ENCODE measurements around the gene SUPT6H. TPM values are rescaled to one million over a fixed set of nuclear protein-coding genes. Genes with fewer than 3 reads are reported as not detected.
A peak's percentile ranks its signal among the peaks of the same experiment; 100 is the strongest.

SUPT6H gene
- total and polyA plus RNA-seq, 9 of the 15 experiments (the other 6 are each of a cell fraction or from before 2014, with no cell fraction given) = 1.7 to 77.7 (median 49.2) TPM

DNA sequence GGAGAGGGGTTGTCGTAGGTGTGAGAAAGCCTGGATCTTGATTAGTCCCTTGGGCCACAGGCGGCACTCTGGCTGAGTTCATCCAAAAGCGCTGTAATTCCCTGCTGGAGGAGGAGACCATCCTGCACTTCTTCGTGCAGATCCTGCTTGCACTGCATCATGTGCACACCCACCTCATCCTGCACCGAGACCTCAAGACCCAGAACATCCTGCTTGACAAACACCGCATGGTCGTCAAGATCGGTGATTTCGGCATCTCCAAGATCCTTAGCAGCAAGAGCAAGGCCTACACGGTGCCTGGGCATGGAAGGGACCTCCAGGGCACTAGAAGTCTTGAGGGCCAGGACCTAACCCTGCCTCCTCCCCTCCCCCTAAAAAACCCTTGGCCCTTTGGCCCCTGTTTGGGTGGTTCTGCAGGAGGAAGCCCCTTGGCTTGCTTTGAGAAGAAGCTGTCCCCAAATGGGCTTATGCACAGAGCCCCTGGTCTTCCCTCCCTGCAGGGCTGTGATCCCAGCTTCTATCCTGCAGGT lies 72.8 kb downstream of the SUPT6H start (continued):
- TF ChIP-seq, protein P1, sequence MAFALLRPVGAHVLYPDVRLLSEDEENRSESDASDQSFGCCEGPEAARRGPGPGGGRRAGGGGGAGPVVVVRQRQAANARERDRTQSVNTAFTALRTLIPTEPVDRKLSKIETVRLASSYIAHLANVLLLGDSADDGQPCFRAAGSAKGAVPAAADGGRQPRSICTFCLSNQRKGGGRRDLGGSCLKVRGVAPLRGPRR (CRISPR knock-in tag; IDR thresholded peaks at IDR 0.05) = 0 out of 2 replicates have a peak, but pooled peaks have one; percentile 50
- TF ChIP-seq, protein P2, sequence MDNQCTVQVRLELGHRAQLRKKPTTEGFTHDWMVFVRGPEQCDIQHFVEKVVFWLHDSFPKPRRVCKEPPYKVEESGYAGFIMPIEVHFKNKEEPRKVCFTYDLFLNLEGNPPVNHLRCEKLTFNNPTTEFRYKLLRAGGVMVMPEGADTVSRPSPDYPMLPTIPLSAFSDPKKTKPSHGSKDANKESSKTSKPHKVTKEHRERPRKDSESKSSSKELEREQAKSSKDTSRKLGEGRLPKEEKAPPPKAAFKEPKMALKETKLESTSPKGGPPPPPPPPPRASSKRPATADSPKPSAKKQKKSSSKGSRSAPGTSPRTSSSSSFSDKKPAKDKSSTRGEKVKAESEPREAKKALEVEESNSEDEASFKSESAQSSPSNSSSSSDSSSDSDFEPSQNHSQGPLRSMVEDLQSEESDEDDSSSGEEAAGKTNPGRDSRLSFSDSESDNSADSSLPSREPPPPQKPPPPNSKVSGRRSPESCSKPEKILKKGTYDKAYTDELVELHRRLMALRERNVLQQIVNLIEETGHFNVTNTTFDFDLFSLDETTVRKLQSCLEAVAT (IDR thresholded peaks at IDR 0.05) = peak in 1 of 2 experiments; percentile 76; a peak in 2 of 4 replicates

DNA sequence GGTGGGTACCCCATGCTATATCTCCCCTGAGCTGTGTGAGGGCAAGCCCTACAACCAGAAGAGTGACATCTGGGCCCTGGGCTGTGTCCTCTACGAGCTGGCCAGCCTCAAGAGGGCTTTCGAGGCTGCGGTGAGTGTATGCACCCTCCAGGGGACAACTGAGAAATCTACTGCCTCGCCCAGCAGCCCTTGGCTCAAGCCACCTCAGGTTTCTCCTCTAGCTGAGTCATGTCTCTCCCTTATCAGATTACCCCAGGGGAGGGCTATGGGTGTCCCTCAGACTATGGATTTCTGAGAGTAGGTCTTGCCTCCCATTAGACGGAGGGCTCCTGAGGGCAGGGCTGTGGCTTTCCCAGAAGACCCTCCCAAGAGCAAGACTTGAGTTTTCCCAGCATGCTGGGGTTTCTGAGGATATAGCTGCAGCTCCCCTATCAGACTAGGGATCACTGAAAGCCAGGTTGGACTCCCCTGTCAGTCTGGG lies 73.3 kb downstream of the SUPT6H start:
- Histone ChIP-seq H4K20me1 (replicated peaks; ENCODE audit: control insufficient read depth, insufficient read depth, low read length) (no peaks in the 10 kb centered on the region), H2AFZ (ENCODE audit: low read depth, low read length) (peak overlapping the region; percentile 80), H3K27me3 (ENCODE audit: control insufficient read depth in 2 of 2, insufficient read depth in 2 of 2, low read length in 2 of 2) (no peaks in the 10 kb centered on the region), H3K9ac (ENCODE audit: insufficient read depth in 1 of 2, low read depth in 2 of 2, low read length in 2 of 2) (peak overlapping the region; percentile 47 to 78), H3K79me2 (ENCODE audit: control insufficient read depth, insufficient read depth, low read length) (no peaks in the 10 kb centered on the region), H3K4me2 (ENCODE audit: insufficient read depth, low read length) (peak overlapping the region; percentile 62), H3K36me3 (ENCODE audit: control insufficient read depth, insufficient read depth, low read length) (peaks cover 9% of the 10 kb centered on the region; the same call in 2 of the 3 replicates), H3K9me1 (ENCODE audit: control insufficient read depth, insufficient read depth, low read length) (no peaks in the 10 kb centered on the region), H3K4me1 (replicated peaks in 1 of 2; ENCODE audit: control insufficient read depth in 2 of 2, insufficient read depth in 2 of 2, low read length in 2 of 2) (peaks cover 29 to 53% of the 10 kb centered on the region in 2 experiments), H3K27ac (ENCODE audit: extremely low read depth, low read depth, low read length) (peak overlapping the region; percentile 64), H3K4me3 (no peak overlapping the region), H3K9me3 (replicated peaks; ENCODE audit: control insufficient read depth, insufficient read depth, low read depth, low read length) (no peaks in the 10 kb centered on the region)
- DNase-seq (ENCODE audit: extremely low read depth in 1 of 4, low spot score in 3 of 4) = peak; percentile 85 to 95 (median 92)
- BruUV-seq (replicated peaks) = no TSS peak
- CTCF ChIA-PET (ENCODE audit: low intra/inter-chr PET ratio) = interaction anchor here (0.7 to 1.3 kb wide), 2 partner anchors 15 to 144 kb away, joined by 3 to 7 read pairs; no protein-coding TSS in a partner anchor
- in situ Hi-C loops (cut with MboI) (no loop called here), intact Hi-C loops (cut with micrococcal nuclease) (no loop called here)
- 1% methylated on average over 5 of the region's 5 CpGs for WGBS (ENCODE audit: insufficient coverage, low coverage, missing lambda C conversion rate)
- peak; percentile 99 for ATAC-seq
- FAIRE-seq = peak; percentile 98
- POLR2A ChIA-PET = interaction anchor here (0.5 to 3.0 kb wide), 11 partner anchors 8 to 412 kb away, joined by 3 to 17 read pairs (median 6); partner anchors contain the start of genes RPL23A and TLCD1
- peak; percentile 91 for TF ChIP-seq MAFK (IDR thresholded peaks at IDR 0.05; ENCODE audit: low read length)
- peak; percentile 82 for TF ChIP-seq ZNF766 (CRISPR knock-in tag; conservative IDR thresholded peaks at IDR 0.05)
- TF ChIP-seq RAD21 (CRISPR knock-in tag; conservative IDR thresholded peaks at IDR 0.05 in 1 of 2, IDR thresholded peaks at IDR 0.05 in 1 of 2) = peak; percentile 33 to 46
- peak; percentile 80; the same call in 1 of the 2 replicates for TF ChIP-seq ESRRA (IDR thresholded peaks at IDR 0.05; ENCODE audit: borderline replicate concordance, low read depth)
- TF ChIP-seq PHB (CRISPR knock-in tag; IDR thresholded peaks at IDR 0.05) = no peak
- TF ChIP-seq DACH1 (IDR thresholded peaks at IDR 0.05; ENCODE audit: partially characterized antibody) = no peak
- TF ChIP-seq, protein P3, sequence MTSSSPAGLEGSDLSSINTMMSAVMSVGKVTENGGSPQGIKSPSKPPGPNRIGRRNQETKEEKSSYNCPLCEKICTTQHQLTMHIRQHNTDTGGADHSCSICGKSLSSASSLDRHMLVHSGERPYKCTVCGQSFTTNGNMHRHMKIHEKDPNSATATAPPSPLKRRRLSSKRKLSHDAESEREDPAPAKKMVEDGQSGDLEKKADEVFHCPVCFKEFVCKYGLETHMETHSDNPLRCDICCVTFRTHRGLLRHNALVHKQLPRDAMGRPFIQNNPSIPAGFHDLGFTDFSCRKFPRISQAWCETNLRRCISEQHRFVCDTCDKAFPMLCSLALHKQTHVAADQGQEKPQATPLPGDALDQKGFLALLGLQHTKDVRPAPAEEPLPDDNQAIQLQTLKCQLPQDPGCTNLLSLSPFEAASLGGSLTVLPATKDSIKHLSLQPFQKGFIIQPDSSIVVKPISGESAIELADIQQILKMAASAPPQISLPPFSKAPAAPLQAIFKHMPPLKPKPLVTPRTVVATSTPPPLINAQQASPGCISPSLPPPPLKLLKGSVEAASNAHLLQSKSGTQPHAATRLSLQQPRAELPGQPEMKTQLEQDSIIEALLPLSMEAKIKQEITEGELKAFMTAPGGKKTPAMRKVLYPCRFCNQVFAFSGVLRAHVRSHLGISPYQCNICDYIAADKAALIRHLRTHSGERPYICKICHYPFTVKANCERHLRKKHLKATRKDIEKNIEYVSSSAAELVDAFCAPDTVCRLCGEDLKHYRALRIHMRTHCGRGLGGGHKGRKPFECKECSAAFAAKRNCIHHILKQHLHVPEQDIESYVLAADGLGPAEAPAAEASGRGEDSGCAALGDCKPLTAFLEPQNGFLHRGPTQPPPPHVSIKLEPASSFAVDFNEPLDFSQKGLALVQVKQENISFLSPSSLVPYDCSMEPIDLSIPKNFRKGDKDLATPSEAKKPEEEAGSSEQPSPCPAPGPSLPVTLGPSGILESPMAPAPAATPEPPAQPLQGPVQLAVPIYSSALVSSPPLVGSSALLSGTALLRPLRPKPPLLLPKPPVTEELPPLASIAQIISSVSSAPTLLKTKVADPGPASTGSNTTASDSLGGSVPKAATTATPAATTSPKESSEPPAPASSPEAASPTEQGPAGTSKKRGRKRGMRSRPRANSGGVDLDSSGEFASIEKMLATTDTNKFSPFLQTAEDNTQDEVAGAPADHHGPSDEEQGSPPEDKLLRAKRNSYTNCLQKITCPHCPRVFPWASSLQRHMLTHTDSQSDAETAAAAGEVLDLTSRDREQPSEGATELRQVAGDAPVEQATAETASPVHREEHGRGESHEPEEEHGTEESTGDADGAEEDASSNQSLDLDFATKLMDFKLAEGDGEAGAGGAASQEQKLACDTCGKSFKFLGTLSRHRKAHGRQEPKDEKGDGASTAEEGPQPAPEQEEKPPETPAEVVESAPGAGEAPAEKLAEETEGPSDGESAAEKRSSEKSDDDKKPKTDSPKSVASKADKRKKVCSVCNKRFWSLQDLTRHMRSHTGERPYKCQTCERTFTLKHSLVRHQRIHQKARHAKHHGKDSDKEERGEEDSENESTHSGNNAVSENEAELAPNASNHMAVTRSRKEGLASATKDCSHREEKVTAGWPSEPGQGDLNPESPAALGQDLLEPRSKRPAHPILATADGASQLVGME (CRISPR knock-in tag; IDR thresholded peaks at IDR 0.05) = 0 out of 2 replicates have a peak, but pooled peaks have one; percentile 33
- TF ChIP-seq BHLHE40 (IDR thresholded peaks at IDR 0.05; ENCODE audit: low read length) = peak; percentile 13; the same call in 1 of the 2 replicates
- TF ChIP-seq ZNF146 (CRISPR knock-in tag; IDR thresholded peaks at IDR 0.05; ENCODE audit: unreplicated experiment) = peak; percentile 38
- 0 out of 4 replicates have a peak, but pooled peaks of 1 of the 2 experiments have one; percentile 25 for TF ChIP-seq SRF (CRISPR knock-in tag; IDR thresholded peaks at IDR 0.05)

All from K562 (cell line).